K562 (cell line): Measurements from ENCODE around the gene LRP1-AS. TPM values are rescaled to one million over a fixed set of nuclear protein-coding genes. Genes with fewer than 3 reads are reported as not detected.

ENCODE experiments used
- ATAC-seq: fragments of 200-7000 bp; cut with Tn5 transposase; 3 replicates; pipeline ENCODE4 v1.9.1; 2020; ENCODE audit warnings: moderate library complexity
- BruUV-seq: library from RNA; stranded (reverse); fragments of 400-500 nt; replicated peaks from 2 replicates; lab custom pipeline; 2021; lab: Mats Ljungman, UMichigan
- CTCF ChIA-PET: fragments of 300-600 bp; formaldehyde crosslinking; extraction: SDS; loops from one replicate; lab custom pipeline; 2021; ENCODE audit warnings: low intra/inter-chr PET ratio; lab: Yijun Ruan, JAX
- POLR2A ChIA-PET: fragments of 300-600, 350-650 bp; sonication (Branson Sonifier 250); formaldehyde crosslinking; extraction: SDS; loops from one replicate; lab custom pipeline; 2021; ENCODE audit warnings: antibody characterized with exemption, inconsistent platforms; lab: Yijun Ruan, JAX
- DNase-seq, 4 experiments: peaks; one replicate each; pipeline versions ENCODE4 v3.0.0 to v3.0.0-alpha.2; 2011 to 2018; ENCODE audit warnings: low spot score in 3 of 4, mixed read lengths in 3 of 4; ENCODE audit errors: extremely low read depth in 1 of 4
- FAIRE-seq: peaks from 2 replicates; lab custom pipeline; 2011; peaks lifted over from hg19 to GRCh38; lab: Jason Lieb, UNC
- H2AFZ ChIP-seq: 2 replicates; pipeline ENCODE4 v1.6.0; 2011; ENCODE audit warnings: low read depth, low read length, control low read depth, inconsistent platforms
- H3K27ac ChIP-seq: fragments of 200-600 bp; 3 replicates; pipeline ENCODE4 v1.8.0; 2011; ENCODE audit warnings: low read depth, mild to moderate bottlenecking, control low read depth, inconsistent platforms, low read length, moderate library complexity, mixed read lengths; ENCODE audit errors: extremely low read depth
- H3K27me3 ChIP-seq, 2 experiments: fragments of 300-600 bp in 1 of 2; 2 replicates in 1 of 2; 3 replicates in 1 of 2; pipeline versions ENCODE4 v1.6.0 to v1.8.0; 2011; ENCODE audit warnings: inconsistent platforms in 2 of 2, low read length in 2 of 2, mild to moderate bottlenecking in 1 of 2, mixed read lengths in 1 of 2, moderate library complexity in 1 of 2; ENCODE audit not compliant: control insufficient read depth in 2 of 2, insufficient read depth in 2 of 2
- H3K36me3 ChIP-seq: fragments of 300-600 bp; 3 replicates; pipeline ENCODE4 v1.8.0; 2011; ENCODE audit warnings: mild to moderate bottlenecking, low read length, inconsistent platforms; ENCODE audit not compliant: control insufficient read depth, insufficient read depth
- H3K4me1 ChIP-seq, 2 experiments: fragments of 200-600 bp in 1 of 2; replicated peaks in 1 of 2; 2 replicates in 1 of 2; 3 replicates in 1 of 2; pipeline versions ENCODE4 v1.5.1 to v1.8.0; 2011; ENCODE audit warnings: inconsistent platforms in 2 of 2, low read length in 2 of 2, mild to moderate bottlenecking in 1 of 2, mixed read lengths in 1 of 2, moderate library complexity in 1 of 2; ENCODE audit not compliant: control insufficient read depth in 2 of 2, insufficient read depth in 2 of 2
- H3K4me2 ChIP-seq: 2 replicates; pipeline ENCODE4 v1.6.1; 2011; ENCODE audit warnings: low read length, control low read depth, inconsistent platforms, mixed read lengths; ENCODE audit not compliant: insufficient read depth
- H3K4me3 ChIP-seq: fragments of 200-600 bp; sonication (generic), shearing (Covaris generic); 2 replicates; pipeline ENCODE4 v1.5.1; 2016; ENCODE audit warnings: control low read depth, inconsistent platforms
- H3K79me2 ChIP-seq: fragments of 200-600 bp; 3 replicates; pipeline ENCODE4 v1.8.0; 2011; ENCODE audit warnings: low read length, inconsistent platforms; ENCODE audit not compliant: control insufficient read depth, insufficient read depth
- H3K9ac ChIP-seq, 2 experiments: 2 replicates each; pipeline versions ENCODE4 v1.6.0 to v1.6.1; 2011; ENCODE audit warnings: low read depth in 2 of 2, low read length in 2 of 2, control low read depth in 1 of 2, inconsistent platforms in 1 of 2, mild to moderate bottlenecking in 1 of 2, mixed read lengths in 1 of 2; ENCODE audit not compliant: insufficient read depth in 1 of 2
- H3K9me1 ChIP-seq: one replicate; pipeline ENCODE4 v1.6.0; 2011; ENCODE audit warnings: inconsistent platforms, mild to moderate bottlenecking, low read length, moderate library complexity; ENCODE audit not compliant: control insufficient read depth, insufficient read depth
- H3K9me3 ChIP-seq: replicated peaks from 2 replicates; pipeline ENCODE4 v1.5.1; 2011; ENCODE audit warnings: low read depth, low read length, inconsistent platforms; ENCODE audit not compliant: control insufficient read depth, insufficient read depth
- H4K20me1 ChIP-seq: replicated peaks from 2 replicates; pipeline ENCODE4 v1.6.1; 2011; ENCODE audit warnings: low read length, inconsistent platforms, mixed read lengths; ENCODE audit not compliant: control insufficient read depth, insufficient read depth
- CHCHD3 ChIP-seq: fragments of 250-450 bp; sonication (Bioruptor Pico); IDR thresholded peaks from 2 replicates; pipeline ENCODE4 v2.1.2; 2022; ENCODE audit warnings: mild to moderate bottlenecking
- CTCFL ChIP-seq: IDR thresholded peaks from 2 replicates; pipeline ENCODE4 v1.6.1; 2011; ENCODE audit warnings: borderline replicate concordance, low read depth, mild to moderate bottlenecking, moderate library complexity, low read length; ENCODE audit not compliant: insufficient read depth, poor library complexity, severe bottlenecking
- FOXP1 ChIP-seq: sonication (generic); formaldehyde crosslinking; IDR thresholded peaks from 2 replicates; pipeline ENCODE4 v1.8.0; 2022; ENCODE audit warnings: mild to moderate bottlenecking, missing genetic modification reagents
- KAT8 ChIP-seq: fragments of 450-650 bp; IDR thresholded peaks from 2 replicates; pipeline ENCODE4 v1.6.1; 2016; ENCODE audit warnings: low read depth, mild to moderate bottlenecking
- KLF1 ChIP-seq: fragments of 450-650 bp; IDR thresholded peaks from 2 replicates; pipeline ENCODE4 v1.6.1; 2016; ENCODE audit warnings: missing genetic modification characterization, missing compliant biosample characterization
- MAX ChIP-seq: sonication (generic); formaldehyde crosslinking; IDR thresholded peaks from 2 replicates; pipeline ENCODE4 v1.9.0; 2022; ENCODE audit warnings: mild to moderate bottlenecking, missing genetic modification reagents
- MYC ChIP-seq, 2 experiments: fragments of 250-450 bp in 1 of 2; sonication (Bioruptor Pico) in 1 of 2; IDR thresholded peaks; 2 replicates each; pipeline versions ENCODE4 v1.5.1 to v1.6.1; 2012 to 2021; ENCODE audit warnings: low read depth in 2 of 2, borderline replicate concordance in 1 of 2, improper control_type of control experiment in 1 of 2, low read length in 1 of 2, mild to moderate bottlenecking in 1 of 2, moderate library complexity in 1 of 2
- NCOA1 ChIP-seq: fragments of 450-650 bp; IDR thresholded peaks from 2 replicates; pipeline ENCODE4 v1.6.1; 2016; ENCODE audit warnings: low read depth
- NFATC3 ChIP-seq: fragments of 450-650 bp; IDR thresholded peaks from 2 replicates; pipeline ENCODE4 v1.6.1; 2017; ENCODE audit warnings: mild to moderate bottlenecking
- PTBP1 ChIP-seq: fragments of 200-400 bp; formaldehyde crosslinking; IDR thresholded peaks from 2 replicates; pipeline ENCODE4 v1.6.1; 2017; ENCODE audit warnings: low read depth, low read length
- SAFB2 ChIP-seq: fragments of 200-400 bp; formaldehyde crosslinking; IDR thresholded peaks from 2 replicates; pipeline ENCODE4 v1.6.1; 2018; ENCODE audit warnings: borderline replicate concordance, low read length, low read depth, moderate library complexity; ENCODE audit not compliant: severe bottlenecking
- UBTF ChIP-seq, 2 experiments: IDR thresholded peaks; 2 replicates each; pipeline ENCODE4 v1.6.1; 2012; ENCODE audit warnings: improper control_type of control experiment in 2 of 2, low read depth in 2 of 2, low read length in 2 of 2, borderline replicate concordance in 1 of 2
- ZNF143 ChIP-seq: sonication (generic); formaldehyde crosslinking; IDR thresholded peaks from 2 replicates; pipeline ENCODE4 v1.9.0; 2022; ENCODE audit warnings: mild to moderate bottlenecking, missing genetic modification reagents
- ZNF655 ChIP-seq: fragments of 250-450 bp; sonication (Bioruptor Pico); IDR thresholded peaks from 2 replicates; pipeline ENCODE4 v1.5.0; 2021
- ZNF696 ChIP-seq: fragments of 250-450 bp; sonication (Bioruptor Pico); conservative IDR thresholded peaks from 2 replicates; pipeline ENCODE4 v1.4.0; 2020; ENCODE audit warnings: mild to moderate bottlenecking, moderate library complexity
- WGBS: fragments of 100-300 bp; shearing (Covaris generic); methylation state at CpG from one replicate; pipeline ENCODE4 v1.1.6; 2016; ENCODE audit warnings: low coverage, mixed read lengths; ENCODE audit not compliant: insufficient coverage; ENCODE audit errors: missing lambda C conversion rate; 5-methylcytosine and 5-hydroxymethylcytosine counted together
- in situ Hi-C: fragments of 300-500 bp; cut with MboI; formaldehyde crosslinking; loops from 4 replicates; pipeline ENCODE4 v1.15.0; 2018; ENCODE audit warnings: inconsistent platforms, mixed read lengths
- intact Hi-C: fragments of 100-400 bp; cut with micrococcal nuclease; formaldehyde crosslinking; loops from 2 replicates; pipeline ENCODE4 v1.14.2; 2022
- polyA plus RNA-seq, 8 experiments: library from polyadenylated mRNA; depleted of rRNA in 4 of 8; stranded (reverse) in 5 of 8; unstranded in 3 of 8; fragments of >200 nt; fragmentation: Nextera tagmentation in 2 of 8; fragmentation: Illumina TruSeq in 1 of 8; extraction: Ambion mirVana in 2 of 8; extraction: Trizol in 1 of 8; gene quantifications; 2 replicates each; pipeline versions ENCODE4 v1.2.1 to v1.2.3, GENCODE V29; 2011 to 2014; ENCODE audit warnings: inconsistent platforms in 1 of 8, missing spikeins in 1 of 8
- total RNA-seq, 7 experiments: library from RNA; depleted of rRNA in 6 of 7; stranded (reverse); fragments of >200 nt in 6 of 7; fragmentation: Illumina TruSeq in 2 of 7; extraction: Trizol in 2 of 7; gene quantifications; 2 replicates each; pipeline versions ENCODE4 v1.2.1 to v1.2.3, GENCODE V29; 2011 to 2021; ENCODE audit warnings: low replicate concordance in 1 of 7

LRP1-AS gene
- total and polyA plus RNA-seq, 9 of the 15 experiments (the other 6 are each of a cell fraction or from before 2014, with no cell fraction given) = not detected

- ChIA-PET CTCF (no interaction called here), POLR2A (interaction anchor here (0.6 to 1.3 kb wide), 4 partner anchors 9 to 503 kb away, joined by 3 to 4 read pairs (median 4); partner anchors contain the start of gene STAT6)
- FAIRE-seq (no peak), DNase-seq (no peak), ATAC-seq (no peak)
- intact Hi-C loops = no loop called here
- Histone ChIP-seq H3K9me1 (no peaks in the 10 kb centered on the region), H3K9me3 (no peaks in the 10 kb centered on the region), H3K4me2 (no peak overlapping the region), H3K79me2 (no peaks in the 10 kb centered on the region), H3K4me1 (peaks cover 10 to 11% of the 10 kb centered on the region in 2 experiments), H3K4me3 (no peak overlapping the region), H2AFZ (no peak overlapping the region), H3K27ac (no peak overlapping the region), H3K27me3 (peaks cover 42 to 61% of the 10 kb centered on the region in 2 experiments), H4K20me1 (no peaks in the 10 kb centered on the region), H3K9ac (no peak overlapping the region), H3K36me3 (no peaks in the 10 kb centered on the region)
- in situ Hi-C loops = no loop called here
- 13% methylated on average over 4 of the region's 4 CpGs for WGBS
- BruUV-seq = no TSS peak
- TF ChIP-seq SAFB2 (no peak), MYC (IDR thresholded peaks at IDR 0.05; ENCODE audit: low read depth, low read length) (no peak), MYC (CRISPR knock-in tag; IDR thresholded peaks at IDR 0.05; ENCODE audit: borderline replicate concordance, low read depth) (no peak), NCOA1 (no peak), FOXP1 (CRISPR knock-in tag) (no peak), KLF1 (no peak), ZNF696 (CRISPR knock-in tag) (no peak), CTCFL (no peak), NFATC3 (no peak), KAT8 (no peak), UBTF (IDR thresholded peaks at IDR 0.05; ENCODE audit: borderline replicate concordance in 1 of 2, low read depth in 2 of 2, low read length in 2 of 2) (no peak), ZNF143 (CRISPR knock-in tag) (no peak), CHCHD3 (CRISPR knock-in tag) (no peak), PTBP1 (no peak), MAX (CRISPR knock-in tag) (no peak), ZNF655 (CRISPR knock-in tag) (no peak)
Measured at GRCh38 chr12:57159311-57159710, 11.9 kb upstream of the LRP1-AS start.
